Measurements from ENCODE around the gene ALPG.

ALPG gene

GRCh38 chr2:232387451-232388171, 19.0 kb upstream of the ALPG start:
- Histone ChIP-seq H3K36me3 (ENCODE audit: low read length) (no peaks in the 10 kb centered on the region), H3K9me3 (ENCODE audit: insufficient read depth, low read length) (no peaks in the 10 kb centered on the region), H3K79me2 (ENCODE audit: insufficient read depth, low read length) (no peaks in the 10 kb centered on the region), H4K20me1 (ENCODE audit: low read depth, low read length) (no peaks in the 10 kb centered on the region), H2AFZ (ENCODE audit: low read depth, low read length, severe bottlenecking) (no peak overlapping the region), H3K27ac (ENCODE audit: low read depth, low read length) (no peak overlapping the region), H3K9ac (ENCODE audit: low read length) (no peak overlapping the region), H3K4me2 (ENCODE audit: low read depth, low read length, poor library complexity, severe bottlenecking) (no peak overlapping the region), H3K4me3 (ENCODE audit: insufficient read depth, low read length, poor library complexity, severe bottlenecking) (no peak overlapping the region), H3K9me2 (replicated peaks; ENCODE audit: insufficient read depth, low read length) (no peaks in the 10 kb centered on the region), H3F3A (ENCODE audit: insufficient read depth) (no peaks in the 10 kb centered on the region), H3K27me3 (ENCODE audit: low read length) (no peaks in the 10 kb centered on the region)
- TF ChIP-seq CTCF (IDR thresholded peaks at IDR 0.05; ENCODE audit: insufficient read depth, low read length, poor library complexity, severe bottlenecking) (no peak), EZH2phosphoT487 (conservative IDR thresholded peaks at IDR 0.05; ENCODE audit: low read length) (no peak)

DNA sequence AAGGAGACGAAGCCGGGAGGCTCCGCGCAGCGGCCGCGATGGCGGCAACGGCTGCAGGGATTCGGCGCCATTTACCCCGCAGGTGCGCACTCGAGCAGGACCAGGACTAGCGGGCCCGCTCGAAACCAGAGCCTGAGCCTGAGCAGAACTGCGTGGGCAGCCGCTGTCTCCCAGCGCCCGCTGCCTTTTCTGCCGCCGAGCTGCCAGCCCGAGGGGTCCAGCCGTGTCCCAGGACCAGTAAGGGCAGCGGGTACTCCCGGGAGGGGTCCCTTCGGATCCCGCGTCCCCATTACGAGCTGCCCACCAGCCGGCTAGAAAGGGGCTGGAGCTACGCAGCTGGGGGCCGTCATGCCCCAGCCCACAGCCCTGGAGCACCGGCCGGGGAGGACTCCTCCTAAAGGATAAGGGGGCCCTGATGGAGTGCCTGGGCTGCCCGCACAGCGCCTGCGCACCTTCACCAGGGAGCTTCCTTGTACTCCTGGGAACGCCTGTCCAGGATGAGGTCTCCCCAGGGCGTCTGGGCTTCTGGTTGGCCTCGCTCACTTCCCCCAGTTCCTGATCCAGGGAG, 18.2 kb upstream of the ALPG start:
- Histone ChIP-seq H3K4me2 (ENCODE audit: low read depth, low read length, poor library complexity, severe bottlenecking) (no peak overlapping the region), H3K36me3 (ENCODE audit: low read length) (no peaks in the 10 kb centered on the region), H3K9me2 (replicated peaks; ENCODE audit: insufficient read depth, low read length) (no peaks in the 10 kb centered on the region), H3K9ac (ENCODE audit: low read length) (no peak overlapping the region), H4K20me1 (ENCODE audit: low read depth, low read length) (no peaks in the 10 kb centered on the region), H3K27ac (ENCODE audit: low read depth, low read length) (no peak overlapping the region), H2AFZ (ENCODE audit: low read depth, low read length, severe bottlenecking) (no peak overlapping the region), H3K9me3 (ENCODE audit: insufficient read depth, low read length) (no peaks in the 10 kb centered on the region), H3F3A (ENCODE audit: insufficient read depth) (no peaks in the 10 kb centered on the region), H3K4me3 (ENCODE audit: insufficient read depth, low read length, poor library complexity, severe bottlenecking) (no peak overlapping the region), H3K79me2 (ENCODE audit: insufficient read depth, low read length) (no peaks in the 10 kb centered on the region), H3K27me3 (ENCODE audit: low read length) (no peaks in the 10 kb centered on the region)
- TF ChIP-seq CTCF (IDR thresholded peaks at IDR 0.05; ENCODE audit: insufficient read depth, low read length, poor library complexity, severe bottlenecking) (no peak), EZH2phosphoT487 (conservative IDR thresholded peaks at IDR 0.05; ENCODE audit: low read length) (no peak)

DNA sequence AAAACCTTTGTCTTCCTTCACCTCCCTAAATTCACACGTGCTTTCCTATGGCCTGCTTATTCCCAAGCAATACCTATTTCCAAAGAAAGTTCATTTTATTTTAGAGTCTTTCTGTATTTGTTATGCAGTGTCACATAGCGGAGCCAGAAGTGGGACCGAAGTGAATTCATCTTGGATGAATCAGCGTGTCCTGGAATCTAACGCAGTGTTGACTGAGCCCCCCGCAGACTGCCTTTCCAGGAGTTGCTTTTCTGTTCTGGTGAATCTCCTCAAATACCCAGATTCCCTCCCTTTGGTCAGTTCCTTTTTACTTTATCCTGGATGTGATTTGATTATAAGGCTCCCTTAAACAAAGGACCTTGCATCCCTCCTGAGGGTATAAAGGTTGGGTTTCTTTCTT, 17.3 kb upstream of the ALPG start:
- TF ChIP-seq CTCF (IDR thresholded peaks at IDR 0.05; ENCODE audit: insufficient read depth, low read length, poor library complexity, severe bottlenecking) (no peak), EZH2phosphoT487 (conservative IDR thresholded peaks at IDR 0.05; ENCODE audit: low read length) (no peak)
- Histone ChIP-seq H3K36me3 (ENCODE audit: low read length) (no peaks in the 10 kb centered on the region), H3K4me2 (ENCODE audit: low read depth, low read length, poor library complexity, severe bottlenecking) (no peak overlapping the region), H3F3A (ENCODE audit: insufficient read depth) (no peaks in the 10 kb centered on the region), H3K4me3 (ENCODE audit: insufficient read depth, low read length, poor library complexity, severe bottlenecking) (no peak overlapping the region), H3K27me3 (ENCODE audit: low read length) (no peaks in the 10 kb centered on the region), H3K9ac (ENCODE audit: low read length) (no peak overlapping the region), H3K27ac (ENCODE audit: low read depth, low read length) (no peak overlapping the region), H4K20me1 (ENCODE audit: low read depth, low read length) (no peaks in the 10 kb centered on the region), H3K79me2 (ENCODE audit: insufficient read depth, low read length) (no peaks in the 10 kb centered on the region), H2AFZ (ENCODE audit: low read depth, low read length, severe bottlenecking) (no peak overlapping the region), H3K9me3 (ENCODE audit: insufficient read depth, low read length) (no peaks in the 10 kb centered on the region), H3K9me2 (replicated peaks; ENCODE audit: insufficient read depth, low read length) (no peaks in the 10 kb centered on the region)
